Small intestine (tissue), 7 donors: ENCODE data around the gene PLCG2. TPM values are rescaled to one million over a fixed set of nuclear protein-coding genes. Genes with fewer than 3 reads are reported as not detected.

Experiments
- DNase-seq, 2 donors: peaks; one replicate each; pipeline versions ENCODE4 v3.0.0 to v3.0.0-alpha.2; 2013
- FAIRE-seq: peaks from 2 replicates; lab custom pipeline; 2012; peaks lifted over from hg19 to GRCh38; lab: Jason Lieb, UNC
- H3K27ac ChIP-seq, 3 donors: one replicate each; pipeline ENCODE4 v1.5.1; 2013; ENCODE audit warnings: low read length in 2 of 3, mild to moderate bottlenecking in 2 of 3, control low read depth in 1 of 3, inconsistent platforms in 1 of 3, low read depth in 1 of 3, moderate library complexity in 1 of 3
- H3K27me3 ChIP-seq, 3 donors: one replicate each; pipeline ENCODE4 v1.6.1; 2013; ENCODE audit warnings: low read length in 3 of 3, inconsistent platforms in 1 of 3; ENCODE audit not compliant: control insufficient read depth in 3 of 3, insufficient read depth in 3 of 3
- H3K36me3 ChIP-seq, 3 donors: one replicate each; pipeline ENCODE4 v1.6.1; 2013; ENCODE audit warnings: low read length in 3 of 3, inconsistent platforms in 1 of 3, low read depth in 1 of 3, mild to moderate bottlenecking in 1 of 3, moderate library complexity in 1 of 3; ENCODE audit not compliant: control insufficient read depth in 3 of 3, insufficient read depth in 2 of 3
- H3K4me1 ChIP-seq, 3 donors: one replicate each; pipeline ENCODE4 v1.6.1; 2013; ENCODE audit warnings: low read length in 2 of 3, inconsistent platforms in 1 of 3, low read depth in 1 of 3, mild to moderate bottlenecking in 1 of 3, moderate library complexity in 1 of 3; ENCODE audit not compliant: control insufficient read depth in 3 of 3, insufficient read depth in 2 of 3
- H3K4me3 ChIP-seq, 3 donors: one replicate each; pipeline ENCODE4 v1.5.1; 2013; ENCODE audit warnings: low read length in 3 of 3, control low read depth in 1 of 3, inconsistent platforms in 1 of 3, low read depth in 1 of 3, mild to moderate bottlenecking in 1 of 3, moderate library complexity in 1 of 3
- H3K9me3 ChIP-seq, 2 donors: one replicate each; pipeline ENCODE4 v1.6.1; 2013; ENCODE audit warnings: low read depth in 1 of 2, low read length in 1 of 2; ENCODE audit not compliant: control insufficient read depth in 2 of 2, insufficient read depth in 1 of 2
- WGBS, 3 donors: extraction: QIAGEN DNeasy Blood & Tissue Kit; methylation state at CpG; one replicate each; pipeline ENCODE4 v1.1.7; 2013; 5-methylcytosine and 5-hydroxymethylcytosine counted together
- polyA plus RNA-seq, 4 donors: library from polyadenylated mRNA; stranded (reverse) in 3 of 4; unstranded in 1 of 4; fragments of 200-250 nt in 3 of 4; fragments of 120-200 nt in 1 of 4; gene quantifications; one replicate each; pipeline versions ENCODE4 v1.2.1 to v1.2.3, GENCODE V29; 2013
- donor health status: healthy with polysubstance abuse.
- donor health status: control.
- donor health status: control.
- donor health status: Bipolar disorder and iron deficiency.
- donor health status: healthy.

Gene PLCG2
- polyA plus RNA-seq, 4 donors = 8.4 to 27.5 (median 12.4) TPM

DNA sequence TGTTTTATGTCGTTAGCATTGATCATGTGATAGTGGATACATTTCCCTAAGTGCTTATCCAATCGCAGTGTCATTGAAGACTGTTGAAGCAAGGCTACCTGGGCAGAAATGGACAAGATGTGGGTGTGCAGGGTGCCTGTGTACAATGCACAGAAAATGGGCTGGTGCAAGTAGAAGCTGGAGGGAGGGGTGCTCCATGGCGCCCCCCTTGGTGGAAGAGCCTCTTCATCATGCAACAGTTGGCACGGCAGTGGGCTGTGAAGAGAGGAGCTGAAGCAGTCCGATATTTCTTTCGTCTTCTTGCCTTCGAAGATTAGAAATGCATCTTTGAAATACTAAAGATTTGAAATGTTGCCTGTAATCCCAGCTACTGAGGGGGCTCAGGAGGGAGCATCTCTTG is 100.5 kb downstream of the PLCG2 start:
- FAIRE-seq (no peak), DNase-seq (no peak)
- H3K27me3 ChIP-seq = no peaks in the 10 kb centered on the region
- peaks cover 0 to 12% (median 2%) of the 10 kb centered on the region in 3 donors for H3K36me3 ChIP-seq
- H3K4me3 ChIP-seq = no peak overlapping the region
- no peak overlapping the region for H3K27ac ChIP-seq
- no peaks in the 10 kb centered on the region for H3K9me3 ChIP-seq
- WGBS, 3 donors = 77 to 94% (median 91%) methylated on average over 7 of the region's 7 CpGs
- H3K4me1 ChIP-seq = no peaks in the 10 kb centered on the region

DNA sequence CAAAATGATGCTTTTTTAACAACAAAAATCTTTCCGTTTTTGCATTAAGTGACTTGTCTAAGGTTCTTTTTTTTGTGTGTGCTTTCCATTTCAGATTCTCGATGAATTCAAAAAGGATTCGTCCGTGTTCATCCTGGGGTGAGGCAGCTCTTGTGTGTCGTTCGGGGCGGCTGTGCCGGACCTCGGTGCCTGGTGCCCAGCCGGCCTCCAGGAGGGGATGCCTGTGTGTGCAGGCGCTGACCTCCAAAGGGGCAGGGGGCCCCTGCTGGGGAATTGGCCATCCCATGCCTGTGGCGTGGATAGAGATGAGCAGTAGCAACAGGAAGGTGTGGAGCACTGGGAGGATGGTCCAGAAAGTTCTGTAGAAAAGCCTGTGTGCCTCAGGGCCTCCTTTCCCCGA is 101.7 kb downstream of the PLCG2 start:
- H3K27me3 ChIP-seq = no peaks in the 10 kb centered on the region
- 92 to 95% (median 92%) methylated on average over 13 of the region's 13 CpGs for WGBS, 3 donors
- no peak overlapping the region for H3K4me3 ChIP-seq
- no peaks in the 10 kb centered on the region for H3K9me3 ChIP-seq
- DNase-seq (no peak), FAIRE-seq (no peak)
- H3K36me3 ChIP-seq = peaks cover 0 to 12% (median 2%) of the 10 kb centered on the region in 3 donors
- H3K27ac ChIP-seq = no peak overlapping the region
- H3K4me1 ChIP-seq = no peaks in the 10 kb centered on the region

DNA sequence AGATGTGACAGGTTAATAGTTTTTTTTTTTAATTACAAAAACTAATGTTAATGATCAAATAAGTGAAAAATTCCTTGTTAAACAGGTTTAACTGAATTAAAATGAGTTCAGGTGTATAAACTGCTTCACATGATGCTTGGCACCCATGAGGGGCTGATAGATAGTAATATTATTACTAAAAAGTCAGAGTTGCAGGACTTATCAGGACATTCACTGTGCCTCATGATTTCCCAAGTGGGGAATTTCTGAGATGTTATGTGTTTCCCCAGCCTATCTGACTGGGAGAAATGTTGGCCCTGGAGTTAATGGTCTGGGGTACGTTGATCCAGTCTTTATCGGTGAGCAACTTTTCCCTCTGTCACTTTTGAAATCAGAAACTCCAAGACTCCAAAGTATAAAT is 102.1 kb downstream of the PLCG2 start:
- DNase-seq (no peak), FAIRE-seq (no peak)
- no peaks in the 10 kb centered on the region for H3K4me1 ChIP-seq
- H3K4me3 ChIP-seq = no peak overlapping the region
- H3K36me3 ChIP-seq = peaks cover 0 to 12% (median under 1%) of the 10 kb centered on the region in 3 donors
- H3K27ac ChIP-seq = no peak overlapping the region
- no peaks in the 10 kb centered on the region for H3K9me3 ChIP-seq
- 93 to 97% (median 95%) methylated on average over 2 of the region's 2 CpGs for WGBS, 3 donors
- no peaks in the 10 kb centered on the region for H3K27me3 ChIP-seq

DNA sequence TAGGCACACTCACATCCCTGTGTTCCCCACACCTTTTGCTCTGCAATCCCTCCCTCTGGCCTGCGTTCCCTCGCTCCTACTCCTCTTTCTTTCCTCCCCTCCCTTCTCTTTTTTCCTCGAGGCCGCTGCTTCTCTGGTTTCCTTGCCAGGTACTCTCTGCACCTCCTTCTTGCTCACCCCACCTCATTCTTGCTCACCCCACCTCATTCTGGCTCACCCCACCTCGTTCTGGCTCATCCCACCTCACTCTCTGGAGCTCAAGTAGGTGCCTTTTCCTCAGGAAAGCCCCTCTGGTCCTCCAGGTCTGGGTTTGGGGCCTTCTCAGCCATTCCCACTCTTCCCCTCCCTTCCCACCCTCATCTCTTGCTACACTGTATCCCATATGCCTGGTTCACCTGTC is 103.5 kb downstream of the PLCG2 start:
- Histone ChIP-seq H3K9me3 (no peaks in the 10 kb centered on the region), H3K4me3 (no peak overlapping the region), H3K4me1 (no peaks in the 10 kb centered on the region), H3K36me3 (peaks cover 0 to 12% (median 0%) of the 10 kb centered on the region in 3 donors), H3K27ac (no peak overlapping the region), H3K27me3 (no peaks in the 10 kb centered on the region)
- no peak for DNase-seq
- FAIRE-seq = no peak
- WGBS, 3 donors = 84 to 92% (median 86%) methylated on average over 5 of the region's 5 CpGs

DNA sequence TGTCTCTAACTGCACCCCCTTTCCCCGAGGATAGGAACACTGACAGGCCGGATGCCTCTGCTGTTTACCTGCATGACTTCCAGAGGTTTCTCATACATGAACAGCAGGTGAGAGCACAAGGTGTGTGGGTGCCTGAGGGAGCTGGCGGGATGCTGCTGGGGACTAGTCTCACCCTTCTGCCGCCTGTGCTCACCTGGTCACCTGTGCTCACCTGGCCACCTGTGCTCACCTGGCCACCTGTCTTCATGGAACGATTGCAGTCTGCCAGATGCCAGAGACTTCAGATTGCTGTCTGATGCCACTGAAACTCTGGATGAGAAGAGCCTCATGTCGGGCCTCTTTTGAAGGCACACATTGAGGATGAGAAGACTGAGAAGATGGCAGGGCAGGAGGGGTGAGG is 104.1 kb downstream of the PLCG2 start:
- 78 to 91% (median 84%) methylated on average over 6 of the region's 6 CpGs for WGBS, 3 donors
- Histone ChIP-seq H3K27ac (no peak overlapping the region), H3K4me1 (no peaks in the 10 kb centered on the region), H3K27me3 (no peaks in the 10 kb centered on the region), H3K4me3 (no peak overlapping the region), H3K36me3 (peaks cover 0 to 12% (median 0%) of the 10 kb centered on the region in 3 donors), H3K9me3 (no peaks in the 10 kb centered on the region)
- no peak for DNase-seq
- no peak for FAIRE-seq

DNA sequence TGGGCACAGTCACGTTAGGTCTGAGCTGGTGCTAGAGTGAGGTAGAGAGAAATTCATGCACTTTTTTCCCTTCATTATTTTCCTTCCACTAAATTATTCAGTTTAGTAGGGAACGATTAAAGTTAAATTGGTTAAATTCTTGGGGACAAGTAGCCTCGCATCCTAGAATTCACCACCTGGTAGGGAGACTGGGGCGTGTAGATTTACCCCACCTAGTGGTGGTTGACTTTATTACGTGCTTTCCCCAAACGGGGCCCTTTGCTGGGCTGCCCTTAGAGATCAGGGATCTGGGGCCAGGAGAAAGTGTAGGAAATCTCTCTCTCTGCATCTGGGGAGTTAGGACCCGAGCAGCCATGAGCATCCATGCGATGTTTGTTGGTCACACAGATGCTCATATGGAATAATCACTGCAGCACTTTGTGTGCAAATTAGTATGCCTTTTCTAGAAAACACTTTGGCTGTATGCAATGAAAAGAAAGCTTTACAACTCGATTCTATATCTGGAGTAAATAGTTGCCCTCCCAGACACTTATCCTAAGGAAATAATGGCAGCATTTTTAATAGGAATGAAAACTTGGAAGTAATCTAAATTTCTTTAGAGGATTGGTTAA is 107.0 kb downstream of the PLCG2 start:
- no peak overlapping the region for H3K27ac ChIP-seq
- H3K9me3 ChIP-seq = no peaks in the 10 kb centered on the region
- no peak overlapping the region for H3K4me3 ChIP-seq
- DNase-seq (peak; percentile 43 to 57), FAIRE-seq (no peak)
- H3K27me3 ChIP-seq = no peaks in the 10 kb centered on the region
- WGBS, 3 donors = 26 to 41% (median 34%) methylated on average over 9 of the region's 9 CpGs
- H3K4me1 ChIP-seq = no peaks in the 10 kb centered on the region
- peaks cover 0 to 10% (median 0%) of the 10 kb centered on the region in 3 donors for H3K36me3 ChIP-seq

DNA sequence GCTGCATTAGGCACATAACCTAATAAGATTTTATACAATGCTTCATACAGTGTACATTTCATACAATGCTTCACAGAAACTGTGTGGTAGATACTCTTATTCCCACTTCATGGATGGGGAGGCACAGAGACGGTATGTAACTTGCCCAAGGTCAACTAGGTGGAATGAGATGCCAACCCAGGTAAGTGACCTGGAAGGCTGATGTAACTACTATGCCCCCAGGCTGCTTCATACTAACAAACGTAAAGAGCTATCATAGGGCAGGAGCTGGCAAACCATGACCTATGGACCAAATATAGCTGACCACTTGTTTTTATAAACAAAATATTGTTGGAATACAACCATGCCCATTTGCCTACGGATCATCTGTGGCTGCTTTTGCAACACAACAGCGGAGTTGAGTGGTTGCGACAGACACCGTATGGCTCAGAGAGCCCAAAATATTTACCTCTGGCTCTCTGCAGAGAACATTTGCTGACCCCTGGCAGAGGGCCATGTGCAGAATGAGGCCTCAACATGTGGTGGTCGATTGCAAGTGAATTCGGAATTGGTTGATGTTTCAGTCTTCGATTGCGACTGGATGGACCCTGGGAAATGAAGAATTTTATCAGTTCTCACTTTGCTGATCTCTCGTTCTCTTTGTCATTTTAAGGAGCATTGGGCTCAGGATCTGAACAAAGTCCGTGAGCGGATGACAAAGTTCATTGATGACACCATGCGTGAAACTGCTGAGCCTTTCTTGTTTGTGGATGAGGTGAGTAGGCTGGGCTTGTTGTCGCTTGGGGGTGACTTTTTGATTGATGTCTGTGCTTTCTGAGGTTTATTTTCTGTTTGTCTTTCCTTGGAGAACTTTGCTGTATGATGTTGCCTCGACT is 109.7 kb downstream of the PLCG2 start:
- peaks cover 0 to 10% (median 0%) of the 10 kb centered on the region in 3 donors for H3K36me3 ChIP-seq
- H3K9me3 ChIP-seq = no peaks in the 10 kb centered on the region
- DNase-seq = peak; percentile 38 to 51
- no peak overlapping the region for H3K27ac ChIP-seq
- no peaks in the 10 kb centered on the region for H3K27me3 ChIP-seq
- no peak overlapping the region for H3K4me3 ChIP-seq
- WGBS, 3 donors = 69 to 81% (median 72%) methylated on average over 16 of the region's 16 CpGs
- H3K4me1 ChIP-seq = no peaks in the 10 kb centered on the region
- no peak for FAIRE-seq

DNA sequence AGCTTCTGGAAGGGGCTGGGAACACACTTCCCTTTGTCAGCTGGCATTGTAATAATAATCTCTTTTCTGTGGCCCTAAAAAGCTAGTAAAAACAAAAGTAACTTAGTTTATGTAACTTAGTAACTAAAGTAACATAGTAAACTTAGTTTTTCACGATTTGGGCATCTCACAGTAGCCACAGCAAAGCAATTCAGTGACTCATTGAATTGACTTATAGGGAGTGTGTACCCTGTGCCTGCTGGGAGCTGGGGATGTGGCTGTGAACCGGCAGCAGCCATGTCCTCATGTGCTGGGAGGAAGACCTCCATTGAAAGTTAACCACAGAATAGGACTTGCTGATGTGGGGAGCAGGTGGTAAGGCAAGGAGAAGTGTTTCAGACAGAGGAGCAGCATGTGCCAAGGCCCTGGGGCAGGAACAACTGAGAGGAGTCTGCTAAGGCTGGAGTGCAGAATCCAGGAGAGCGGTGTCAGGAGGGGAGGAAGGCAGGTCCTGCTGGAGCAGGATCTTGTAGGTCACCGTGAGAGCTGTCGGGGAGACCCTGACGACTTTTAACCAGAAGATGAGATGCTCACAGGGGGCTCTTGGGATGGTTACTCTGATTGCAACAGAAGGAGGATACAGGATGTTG is 112.8 kb downstream of the PLCG2 start:
- no peak overlapping the region for H3K27ac ChIP-seq
- H3K27me3 ChIP-seq = no peaks in the 10 kb centered on the region
- H3K36me3 ChIP-seq = peaks cover 0 to 21% (median 1%) of the 10 kb centered on the region in 3 donors
- H3K4me3 ChIP-seq = no peak overlapping the region
- FAIRE-seq (no peak), DNase-seq (no peak)
- WGBS, 3 donors = 87 to 90% (median 89%) methylated on average over 6 of the region's 6 CpGs
- H3K4me1 ChIP-seq = no peaks in the 10 kb centered on the region
- no peaks in the 10 kb centered on the region for H3K9me3 ChIP-seq
